Kidney epithelial cell (primary cell): Measurements from ENCODE around the gene LRP1. TPM values are rescaled to one million over a fixed set of nuclear protein-coding genes. Genes with fewer than 3 reads are reported as not detected.

Experiments used
- DNase-seq: peaks from one replicate; pipeline ENCODE4 v3.0.0-alpha.2; 2010; ENCODE audit warnings: low read depth
- H3K27me3 ChIP-seq: 2 replicates; pipeline ENCODE4 v1.6.0; 2011; ENCODE audit warnings: low read length; ENCODE audit not compliant: control insufficient read depth, insufficient read depth
- H3K36me3 ChIP-seq: 2 replicates; pipeline ENCODE4 v1.5.1; 2011; ENCODE audit warnings: low read length; ENCODE audit not compliant: control insufficient read depth, insufficient read depth
- H3K4me3 ChIP-seq: 2 replicates; pipeline ENCODE4 v1.5.1; 2011; ENCODE audit warnings: low read depth, mild to moderate bottlenecking, control low read depth, low read length
- total RNA-seq: library from RNA; depleted of rRNA; stranded (reverse); fragments of >200 nt; gene quantifications from 2 replicates; pipeline ENCODE4 v1.2.3, GENCODE V29; 2015
- TF ChIP-seq, protein P1 (sequence below): IDR thresholded peaks from 2 replicates; pipeline ENCODE4 v1.5.1; 2011; ENCODE audit warnings: mild to moderate bottlenecking, moderate library complexity, low read length, control low read depth, inconsistent platforms; ENCODE audit not compliant: insufficient read depth, poor library complexity, severe bottlenecking

Gene LRP1
- total RNA-seq, 1 donor from 2014 or later = 40.2 TPM

GRCh38 chr12:57213058-57213715, 84.9 kb downstream of the LRP1 start:
- TF ChIP-seq, protein P1, sequence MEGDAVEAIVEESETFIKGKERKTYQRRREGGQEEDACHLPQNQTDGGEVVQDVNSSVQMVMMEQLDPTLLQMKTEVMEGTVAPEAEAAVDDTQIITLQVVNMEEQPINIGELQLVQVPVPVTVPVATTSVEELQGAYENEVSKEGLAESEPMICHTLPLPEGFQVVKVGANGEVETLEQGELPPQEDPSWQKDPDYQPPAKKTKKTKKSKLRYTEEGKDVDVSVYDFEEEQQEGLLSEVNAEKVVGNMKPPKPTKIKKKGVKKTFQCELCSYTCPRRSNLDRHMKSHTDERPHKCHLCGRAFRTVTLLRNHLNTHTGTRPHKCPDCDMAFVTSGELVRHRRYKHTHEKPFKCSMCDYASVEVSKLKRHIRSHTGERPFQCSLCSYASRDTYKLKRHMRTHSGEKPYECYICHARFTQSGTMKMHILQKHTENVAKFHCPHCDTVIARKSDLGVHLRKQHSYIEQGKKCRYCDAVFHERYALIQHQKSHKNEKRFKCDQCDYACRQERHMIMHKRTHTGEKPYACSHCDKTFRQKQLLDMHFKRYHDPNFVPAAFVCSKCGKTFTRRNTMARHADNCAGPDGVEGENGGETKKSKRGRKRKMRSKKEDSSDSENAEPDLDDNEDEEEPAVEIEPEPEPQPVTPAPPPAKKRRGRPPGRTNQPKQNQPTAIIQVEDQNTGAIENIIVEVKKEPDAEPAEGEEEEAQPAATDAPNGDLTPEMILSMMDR = peak; percentile 98
- peaks cover 39% of the 10 kb centered on the region for H3K27me3 ChIP-seq
- H3K36me3 ChIP-seq = no peaks in the 10 kb centered on the region
- peak; percentile 43 for DNase-seq
- H3K4me3 ChIP-seq = no peak overlapping the region

DNA sequence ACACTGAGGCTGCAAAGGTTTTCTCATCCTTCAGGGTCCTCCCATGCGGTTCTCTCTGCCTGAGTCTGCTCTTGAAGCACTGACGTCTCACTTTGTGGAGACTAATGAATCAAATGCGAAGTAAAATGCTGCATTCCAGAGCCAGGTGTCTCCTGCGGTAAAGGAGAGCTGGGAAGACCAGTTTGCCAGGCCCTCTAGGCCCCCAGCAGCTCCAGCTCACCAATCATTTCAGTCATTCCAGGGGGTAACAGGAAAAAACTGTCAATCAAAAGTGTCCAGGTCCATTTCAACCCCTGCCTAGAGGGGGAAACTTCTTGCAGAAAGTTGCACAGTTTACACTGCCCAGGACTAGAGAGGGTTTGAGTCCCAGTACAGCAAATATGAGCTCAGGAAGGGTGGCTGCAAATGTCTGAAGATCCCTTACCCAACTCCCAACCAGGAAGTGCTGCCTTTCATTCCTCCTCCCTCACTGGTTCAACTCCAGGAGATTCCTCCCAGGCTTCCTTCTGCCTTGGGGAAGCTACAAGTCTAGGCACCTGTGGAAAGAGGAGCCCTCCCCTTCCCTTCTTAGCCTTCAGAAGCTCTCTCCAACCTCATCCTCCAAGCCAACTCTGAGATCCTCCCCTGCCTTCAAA, 85.6 kb downstream of the LRP1 start:
- no peak overlapping the region for H3K4me3 ChIP-seq

DNA sequence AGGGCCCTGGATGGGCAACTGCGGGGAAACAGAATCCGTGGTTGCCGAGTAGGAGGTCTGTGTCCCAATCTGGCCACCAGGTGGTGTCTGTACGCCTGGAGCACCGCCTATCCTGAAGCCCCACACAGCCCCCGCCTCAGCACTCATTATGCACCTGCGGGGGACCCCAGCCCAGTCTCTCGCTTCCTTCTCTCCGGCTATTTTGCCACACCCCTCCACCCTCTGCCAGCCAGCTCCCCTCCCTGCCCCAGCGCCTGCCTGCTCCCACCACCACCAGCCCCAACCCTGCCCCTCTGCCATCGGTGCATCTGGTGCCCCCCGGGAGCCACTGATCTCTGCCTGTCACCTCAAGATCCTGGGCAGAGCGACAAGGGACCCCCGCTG, 86.1 kb downstream of the LRP1 start:
- Histone ChIP-seq H3K36me3 (no peaks in the 10 kb centered on the region), H3K27me3 (peaks cover 50% of the 10 kb centered on the region), H3K4me3 (no peak overlapping the region)
- no peak for DNase-seq
- TF ChIP-seq, protein P1 = peak; percentile 75

More for the DNA sequence above, 85.6 kb downstream of the LRP1 start:
- TF ChIP-seq, protein P1 = no peak
- H3K27me3 ChIP-seq = peaks cover 45% of the 10 kb centered on the region
- H3K36me3 ChIP-seq = no peaks in the 10 kb centered on the region
- no peak for DNase-seq

GRCh38 chr12:57215065-57215464, 86.8 kb downstream of the LRP1 start:
- Histone ChIP-seq H3K27me3 (peaks cover 57% of the 10 kb centered on the region), H3K4me3 (no peak overlapping the region), H3K36me3 (no peaks in the 10 kb centered on the region)
- TF ChIP-seq, protein P1 = no peak
- no peak for DNase-seq

DNA sequence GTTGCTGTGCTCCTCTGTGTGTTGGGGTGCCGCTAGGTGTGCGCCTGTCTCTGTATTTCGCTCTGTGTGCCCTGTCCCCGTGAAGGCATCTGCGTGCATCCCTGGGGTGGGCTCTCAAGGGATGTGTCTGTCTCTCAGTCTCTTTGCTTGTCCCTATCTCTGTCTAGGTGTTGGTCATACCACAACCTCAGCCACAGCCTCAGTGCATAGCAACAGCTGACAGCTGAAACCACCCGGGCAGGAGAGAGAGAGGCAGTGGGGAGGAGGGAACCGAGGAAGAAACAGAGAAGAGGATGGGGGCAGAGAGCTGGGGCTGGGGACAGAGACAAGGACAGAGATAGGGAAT, 87.4 kb downstream of the LRP1 start:
- H3K36me3 ChIP-seq = no peaks in the 10 kb centered on the region
- TF ChIP-seq, protein P1 = no peak
- no peak for DNase-seq
- H3K4me3 ChIP-seq = no peak overlapping the region
- H3K27me3 ChIP-seq = peaks cover 62% of the 10 kb centered on the region
